Astrocyte of the cerebellum (primary cell): ENCODE measurements around the gene TTN.

Experiments
- DNase-seq: peaks from one replicate; pipeline ENCODE4 v3.0.0-alpha.2; 2011; ENCODE audit warnings: low read depth
- H3K4me3 ChIP-seq: 2 replicates; pipeline ENCODE4 v1.5.1; 2011; ENCODE audit warnings: mild to moderate bottlenecking, low read depth, low read length, moderate library complexity
- CTCF ChIP-seq: IDR thresholded peaks from 2 replicates; pipeline ENCODE4 v1.5.1; 2012; ENCODE audit warnings: low read length, low read depth, moderate library complexity, mild to moderate bottlenecking; ENCODE audit errors: missing control alignments
- in situ Hi-C: cut with HindIII; loops from 2 replicates; pipeline ENCODE4 v1.10.0; 2017; ENCODE audit warnings: low sequenced_read_pairs

The TTN gene

GRCh38 chr2:178844269-178844668 is 37.0 kb upstream of the TTN start:
- no peak for TF ChIP-seq CTCF
- H3K4me3 ChIP-seq: no peak overlapping the region
- DNase-seq: peak; percentile 91
- in situ Hi-C loops: no loop called here

- TF ChIP-seq CTCF: no peak
- DNase-seq: no peak
- in situ Hi-C loops: no loop called here
- H3K4me3 ChIP-seq: no peak overlapping the region
Observed at GRCh38 chr2:178843697-178844096, 36.5 kb upstream of the TTN start.

- no peak for TF ChIP-seq CTCF
- H3K4me3 ChIP-seq: no peak overlapping the region
- in situ Hi-C loops: no loop called here
- DNase-seq: no peak
Observed at GRCh38 chr2:178836807-178837206, 29.6 kb upstream of the TTN start.

GRCh38 chr2:178834086-178834485 is 26.9 kb upstream of the TTN start:
- no peak overlapping the region for H3K4me3 ChIP-seq
- in situ Hi-C loops: no loop called here
- DNase-seq: no peak
- TF ChIP-seq CTCF: no peak

GRCh38 chr2:178833382-178833781 is 26.2 kb upstream of the TTN start:
- in situ Hi-C loops: no loop called here
- no peak overlapping the region for H3K4me3 ChIP-seq
- TF ChIP-seq CTCF: no peak
- no peak for DNase-seq

GRCh38 chr2:178830451-178830850 is 23.2 kb upstream of the TTN start:
- TF ChIP-seq CTCF: no peak
- in situ Hi-C loops: no loop called here
- H3K4me3 ChIP-seq: no peak overlapping the region
- no peak for DNase-seq

- DNase-seq: no peak
- no peak for TF ChIP-seq CTCF
- no peak overlapping the region for H3K4me3 ChIP-seq
- in situ Hi-C loops: no loop called here
Observed at GRCh38 chr2:178829981-178830380, 22.8 kb upstream of the TTN start.
